SK-N-SH (cell line): ENCODE data around the gene PAGE2.

Source experiments
- NRF1 ChIP-seq: IDR thresholded peaks from 2 replicates; pipeline ENCODE4 v1.6.1; 2012; ENCODE audit warnings: low read depth, mild to moderate bottlenecking, low read length
- TF ChIP-seq, protein P1 (sequence below): fragments of 200-600 bp; sonication (generic); IDR thresholded peaks from 2 replicates; pipeline ENCODE4 v1.6.1; 2017; ENCODE audit warnings: antibody characterized with exemption, mild to moderate bottlenecking, moderate library complexity

DNA sequence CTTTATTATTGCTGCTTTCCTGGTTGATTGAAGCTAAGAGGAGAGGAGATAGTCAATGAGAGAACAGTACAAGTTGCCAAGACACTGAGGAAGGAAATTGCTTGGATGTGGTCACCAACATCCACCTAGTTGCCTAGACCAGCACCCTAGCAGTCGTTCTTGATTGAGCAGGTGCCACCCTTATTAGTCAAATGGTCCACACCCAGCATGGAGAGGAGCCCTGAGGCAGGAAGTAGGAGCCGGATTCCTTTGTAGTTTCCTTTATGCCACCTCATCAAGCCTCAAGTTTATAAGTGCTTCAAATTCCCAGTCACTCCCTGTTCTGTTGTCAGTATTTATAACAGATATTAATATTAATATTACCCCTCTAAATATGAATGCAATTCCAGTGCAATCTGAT, 19.1 kb downstream of the PAGE2 start:
- TF ChIP-seq, protein P1, sequence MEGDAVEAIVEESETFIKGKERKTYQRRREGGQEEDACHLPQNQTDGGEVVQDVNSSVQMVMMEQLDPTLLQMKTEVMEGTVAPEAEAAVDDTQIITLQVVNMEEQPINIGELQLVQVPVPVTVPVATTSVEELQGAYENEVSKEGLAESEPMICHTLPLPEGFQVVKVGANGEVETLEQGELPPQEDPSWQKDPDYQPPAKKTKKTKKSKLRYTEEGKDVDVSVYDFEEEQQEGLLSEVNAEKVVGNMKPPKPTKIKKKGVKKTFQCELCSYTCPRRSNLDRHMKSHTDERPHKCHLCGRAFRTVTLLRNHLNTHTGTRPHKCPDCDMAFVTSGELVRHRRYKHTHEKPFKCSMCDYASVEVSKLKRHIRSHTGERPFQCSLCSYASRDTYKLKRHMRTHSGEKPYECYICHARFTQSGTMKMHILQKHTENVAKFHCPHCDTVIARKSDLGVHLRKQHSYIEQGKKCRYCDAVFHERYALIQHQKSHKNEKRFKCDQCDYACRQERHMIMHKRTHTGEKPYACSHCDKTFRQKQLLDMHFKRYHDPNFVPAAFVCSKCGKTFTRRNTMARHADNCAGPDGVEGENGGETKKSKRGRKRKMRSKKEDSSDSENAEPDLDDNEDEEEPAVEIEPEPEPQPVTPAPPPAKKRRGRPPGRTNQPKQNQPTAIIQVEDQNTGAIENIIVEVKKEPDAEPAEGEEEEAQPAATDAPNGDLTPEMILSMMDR: no peak
- no peak for TF ChIP-seq NRF1
